C4-2B (cell line): ENCODE results near the gene USP25.

ENCODE experiments used
- ZFX ChIP-seq: fragments of 450-650 bp; IDR thresholded peaks from 2 replicates; pipeline ENCODE4 v1.6.1; 2017
- TF ChIP-seq, protein P1 (sequence below): fragments of 450-650 bp; conservative IDR thresholded peaks from 2 replicates; pipeline ENCODE4 v1.5.1; 2017; ENCODE audit warnings: mild to moderate bottlenecking

DNA sequence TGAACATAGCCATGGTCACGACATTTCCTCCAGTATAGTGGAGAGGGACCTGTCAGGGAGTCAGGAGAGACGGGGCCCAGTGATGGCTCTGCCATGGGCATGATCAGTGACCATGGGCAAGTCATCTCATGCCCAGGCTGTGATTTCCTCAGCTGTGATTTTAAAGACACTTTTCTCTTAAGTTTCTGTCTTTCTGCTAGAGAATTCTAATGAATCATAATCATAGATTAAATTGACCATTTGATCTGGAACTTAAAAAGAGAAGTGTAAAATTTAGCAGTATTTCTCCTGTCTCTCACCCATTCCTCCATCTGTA is 112.7 kb downstream of the USP25 start:
- TF ChIP-seq, protein P1, sequence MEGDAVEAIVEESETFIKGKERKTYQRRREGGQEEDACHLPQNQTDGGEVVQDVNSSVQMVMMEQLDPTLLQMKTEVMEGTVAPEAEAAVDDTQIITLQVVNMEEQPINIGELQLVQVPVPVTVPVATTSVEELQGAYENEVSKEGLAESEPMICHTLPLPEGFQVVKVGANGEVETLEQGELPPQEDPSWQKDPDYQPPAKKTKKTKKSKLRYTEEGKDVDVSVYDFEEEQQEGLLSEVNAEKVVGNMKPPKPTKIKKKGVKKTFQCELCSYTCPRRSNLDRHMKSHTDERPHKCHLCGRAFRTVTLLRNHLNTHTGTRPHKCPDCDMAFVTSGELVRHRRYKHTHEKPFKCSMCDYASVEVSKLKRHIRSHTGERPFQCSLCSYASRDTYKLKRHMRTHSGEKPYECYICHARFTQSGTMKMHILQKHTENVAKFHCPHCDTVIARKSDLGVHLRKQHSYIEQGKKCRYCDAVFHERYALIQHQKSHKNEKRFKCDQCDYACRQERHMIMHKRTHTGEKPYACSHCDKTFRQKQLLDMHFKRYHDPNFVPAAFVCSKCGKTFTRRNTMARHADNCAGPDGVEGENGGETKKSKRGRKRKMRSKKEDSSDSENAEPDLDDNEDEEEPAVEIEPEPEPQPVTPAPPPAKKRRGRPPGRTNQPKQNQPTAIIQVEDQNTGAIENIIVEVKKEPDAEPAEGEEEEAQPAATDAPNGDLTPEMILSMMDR = no peak
- no peak for TF ChIP-seq ZFX
